ENCODE results near the gene SUCNR1. TPM values are rescaled to one million over a fixed set of nuclear protein-coding genes. Genes with fewer than 3 reads are reported as not detected.
"Not testable (repeated sequence)": the region's sequence is repeated elsewhere in the genome, so short reads cannot be mapped to it uniquely, and the experiment has no call there.

The SUCNR1 gene
- total RNA-seq, 1 experiment from 2014 or later, result not detected

DNA sequence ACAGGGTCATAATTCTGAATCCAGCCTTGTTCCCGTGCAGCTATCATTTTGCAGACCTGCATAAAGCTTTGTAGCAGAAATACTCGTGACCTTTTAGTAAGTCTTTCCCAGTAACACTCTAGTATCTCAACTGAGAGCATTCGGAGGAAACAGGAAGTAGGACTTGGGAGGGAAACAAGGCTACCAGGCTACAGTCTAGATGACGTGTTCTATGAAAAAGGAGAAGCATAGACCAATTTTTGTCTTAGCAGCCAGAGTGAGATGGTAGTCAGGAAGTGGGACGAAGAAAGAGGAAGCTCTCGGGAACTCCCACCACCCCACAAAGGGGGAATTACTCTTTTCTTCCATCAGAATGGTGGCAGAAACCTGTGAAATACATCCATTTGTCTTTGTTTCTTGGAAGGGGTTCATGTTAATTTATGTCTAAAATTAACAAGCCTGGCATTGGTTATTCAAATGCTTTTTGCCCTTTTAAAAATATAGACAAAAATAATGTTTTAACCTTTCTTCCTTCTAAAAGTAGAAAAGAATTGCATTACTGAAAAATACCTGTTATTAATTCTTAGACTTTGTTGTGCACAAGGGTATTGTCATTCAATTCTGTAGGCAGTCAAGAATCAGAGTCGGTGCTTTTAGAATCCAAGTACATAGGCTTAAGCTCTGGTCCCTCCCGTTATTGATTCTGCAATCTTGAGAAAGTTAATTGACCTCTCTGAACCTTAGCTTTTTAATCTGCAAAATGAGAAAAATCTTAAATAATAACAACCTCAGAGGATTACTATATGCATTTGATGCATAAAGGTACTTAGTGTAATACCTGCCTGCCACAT, 1.6 kb upstream of the SUCNR1 start:
- no peak for DNase-seq (ENCODE audit: low read depth)

DNA sequence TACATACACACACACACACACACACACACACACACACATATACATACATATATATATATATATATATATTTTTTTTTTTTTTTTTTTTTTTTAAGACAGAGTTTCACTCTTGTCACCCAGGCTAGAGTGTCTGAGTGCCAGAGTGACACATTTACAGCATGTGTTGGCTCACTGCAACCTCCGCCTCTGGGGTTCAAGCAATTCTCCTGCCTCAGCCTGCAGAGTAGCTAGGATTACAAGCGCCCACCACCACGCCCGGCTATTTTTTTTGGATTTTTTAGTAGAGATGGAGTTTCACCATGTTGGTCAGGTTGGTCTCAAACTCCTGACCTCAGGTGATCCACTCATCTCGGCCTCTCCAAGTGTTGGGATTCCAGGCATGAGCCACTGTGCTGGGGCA, 636 bp downstream of the SUCNR1 start:
- DNase-seq (ENCODE audit: low read depth), result not testable (repeated sequence)

DNA sequence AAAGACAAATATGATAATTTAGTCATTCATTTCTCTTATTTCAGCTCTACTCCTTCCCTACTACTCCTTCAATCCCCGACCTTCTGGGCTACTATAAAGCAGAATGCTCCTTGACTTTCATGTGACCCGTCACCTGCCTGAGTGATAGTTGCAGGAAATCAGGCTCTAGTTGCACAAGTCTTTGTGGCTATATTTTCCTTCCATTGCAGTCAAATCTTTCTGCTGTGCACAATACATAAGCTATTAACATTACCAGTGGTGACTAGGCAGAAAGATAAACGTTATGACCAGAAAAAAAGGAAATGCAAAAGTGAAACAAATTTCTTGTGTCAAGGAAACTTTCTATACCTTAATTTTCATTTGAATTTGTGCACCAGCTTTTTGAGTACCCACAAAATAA, 2.3 kb downstream of the SUCNR1 start:
- no peak for DNase-seq (ENCODE audit: low read depth)

DNA sequence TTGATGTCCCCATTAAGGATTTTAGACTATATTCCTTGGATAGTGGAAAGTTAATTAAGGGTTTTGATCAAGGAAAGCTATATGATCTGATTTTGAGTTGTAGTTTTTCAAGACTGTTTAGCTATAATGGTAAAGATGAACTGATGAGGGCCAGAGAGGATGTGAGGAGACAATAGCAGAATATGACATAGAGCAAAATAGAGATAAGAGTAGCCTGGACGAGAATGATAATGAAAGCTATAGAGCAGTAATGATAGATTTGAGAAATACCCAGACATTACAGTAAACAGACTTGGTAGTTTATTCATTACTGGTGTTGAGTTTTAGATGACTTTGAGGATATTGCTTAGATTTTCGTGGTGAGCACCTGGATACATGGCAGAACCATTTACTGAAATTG, 3.8 kb downstream of the SUCNR1 start:
- DNase-seq (ENCODE audit: low read depth), result no peak

DNA sequence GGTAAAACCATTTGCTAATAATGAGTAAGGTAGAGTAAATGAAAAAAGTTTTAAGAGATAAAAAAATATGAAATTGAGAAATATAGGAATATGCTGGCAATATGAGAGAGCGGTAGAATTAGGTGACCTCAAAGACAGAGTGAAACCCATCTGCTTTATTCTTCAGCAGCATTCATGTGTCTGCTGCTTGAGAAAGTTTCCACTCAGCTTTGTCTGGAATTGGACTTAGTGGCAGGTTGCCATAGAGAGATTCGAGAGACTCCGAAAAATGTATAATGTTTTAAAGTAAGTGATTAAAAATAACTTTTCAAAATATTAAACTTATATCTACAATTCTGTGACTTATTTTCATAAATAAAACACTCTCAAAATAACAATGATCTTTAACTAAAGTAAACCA, 5.0 kb downstream of the SUCNR1 start:
- DNase-seq (ENCODE audit: low read depth), result no peak

DNA sequence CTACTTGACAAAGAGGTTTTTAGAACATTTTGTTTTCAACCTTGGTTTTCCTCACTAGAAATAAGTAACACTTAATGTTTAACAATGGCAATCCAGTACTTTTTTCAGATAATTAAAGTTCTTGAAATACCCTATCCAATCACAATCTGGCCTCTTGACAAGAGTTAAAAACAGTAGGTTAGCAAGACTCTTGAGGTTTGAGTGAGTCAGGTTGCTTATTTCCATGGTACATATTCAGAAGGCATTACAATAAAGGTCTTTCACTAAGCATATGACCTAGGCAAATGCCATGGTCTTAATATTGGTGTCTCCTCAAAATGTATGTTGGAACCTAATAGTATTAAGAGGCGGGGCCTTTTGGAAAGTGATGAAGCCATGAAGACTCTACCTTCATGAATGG, 5.6 kb downstream of the SUCNR1 start:
- DNase-seq (ENCODE audit: low read depth), result no peak

DNA sequence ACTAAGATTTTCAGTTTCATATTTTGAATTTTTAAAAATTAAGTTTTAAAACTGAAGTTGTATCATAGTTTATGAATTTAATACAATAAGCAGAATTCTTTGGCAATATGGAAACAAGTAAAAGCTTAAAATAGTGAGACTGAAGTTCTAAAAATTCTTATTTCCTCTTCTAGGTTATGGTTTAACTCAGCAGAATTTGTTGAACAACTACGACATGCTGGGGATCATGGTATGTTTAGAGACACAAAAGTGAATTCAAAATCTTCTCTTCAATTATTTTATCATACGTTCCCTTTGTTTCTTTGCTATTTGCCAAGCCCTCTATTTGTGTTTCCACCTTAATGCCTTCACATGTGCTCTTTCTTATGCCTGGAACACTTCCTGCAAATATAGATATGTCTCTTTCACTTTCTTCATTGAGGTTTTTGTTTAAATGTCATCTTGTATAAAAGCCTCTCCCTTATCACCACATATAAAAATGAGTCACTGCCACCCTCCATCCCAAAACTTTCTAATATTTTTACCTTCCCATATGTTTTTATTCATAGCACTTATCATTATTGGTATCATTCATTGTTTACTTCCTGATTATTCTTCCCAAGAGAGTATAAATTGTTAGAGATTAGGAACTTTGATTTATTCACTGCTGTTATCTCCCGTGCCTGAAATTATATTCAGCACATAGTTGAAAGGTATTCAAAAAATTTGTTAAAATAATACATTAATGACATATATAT, 6.4 kb downstream of the SUCNR1 start:
- DNase-seq (ENCODE audit: low read depth), result no peak

DNA sequence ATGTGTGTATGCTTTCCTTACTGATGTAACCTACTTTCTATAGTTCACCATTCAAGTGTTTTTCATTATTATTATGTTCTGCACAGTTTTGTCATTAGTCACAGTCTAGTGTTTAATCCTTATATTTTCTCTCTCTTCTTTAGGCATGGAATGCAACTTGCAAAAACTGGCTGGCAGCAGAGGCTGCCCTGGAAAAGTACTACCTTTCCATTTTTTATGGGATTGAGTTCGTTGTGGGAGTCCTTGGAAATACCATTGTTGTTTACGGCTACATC, 6.9 kb downstream of the SUCNR1 start:
- DNase-seq (ENCODE audit: low read depth), result no peak

DNA sequence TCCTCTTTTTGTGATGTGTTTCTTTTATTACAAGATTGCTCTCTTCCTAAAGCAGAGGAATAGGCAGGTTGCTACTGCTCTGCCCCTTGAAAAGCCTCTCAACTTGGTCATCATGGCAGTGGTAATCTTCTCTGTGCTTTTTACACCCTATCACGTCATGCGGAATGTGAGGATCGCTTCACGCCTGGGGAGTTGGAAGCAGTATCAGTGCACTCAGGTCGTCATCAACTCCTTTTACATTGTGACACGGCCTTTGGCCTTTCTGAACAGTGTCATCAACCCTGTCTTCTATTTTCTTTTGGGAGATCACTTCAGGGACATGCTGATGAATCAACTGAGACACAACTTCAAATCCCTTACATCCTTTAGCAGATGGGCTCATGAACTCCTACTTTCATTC, 7.7 kb downstream of the SUCNR1 start:
- no peak for DNase-seq (ENCODE audit: low read depth)

DNA sequence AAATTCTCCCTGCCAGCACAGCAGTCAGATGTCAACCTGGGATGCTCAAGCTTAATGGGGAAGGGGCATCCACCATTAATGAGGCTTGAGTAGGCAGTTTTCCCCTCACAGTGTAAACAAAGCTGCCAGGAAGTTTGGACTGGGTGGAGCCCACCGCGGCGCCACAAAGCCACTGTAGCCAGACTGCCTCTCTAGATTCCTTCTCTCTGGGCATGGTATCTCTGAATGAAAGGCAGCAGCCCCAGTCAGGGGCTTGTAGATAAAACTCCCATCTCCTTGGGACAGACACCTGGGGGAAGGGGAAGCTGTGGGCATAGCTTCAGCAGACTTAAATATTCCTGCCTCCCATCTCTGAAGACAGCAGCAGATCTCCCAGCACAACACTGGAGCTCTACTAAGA, 12.0 kb downstream of the SUCNR1 start:
- DNase-seq (ENCODE audit: low read depth), result not testable (repeated sequence)

DNA sequence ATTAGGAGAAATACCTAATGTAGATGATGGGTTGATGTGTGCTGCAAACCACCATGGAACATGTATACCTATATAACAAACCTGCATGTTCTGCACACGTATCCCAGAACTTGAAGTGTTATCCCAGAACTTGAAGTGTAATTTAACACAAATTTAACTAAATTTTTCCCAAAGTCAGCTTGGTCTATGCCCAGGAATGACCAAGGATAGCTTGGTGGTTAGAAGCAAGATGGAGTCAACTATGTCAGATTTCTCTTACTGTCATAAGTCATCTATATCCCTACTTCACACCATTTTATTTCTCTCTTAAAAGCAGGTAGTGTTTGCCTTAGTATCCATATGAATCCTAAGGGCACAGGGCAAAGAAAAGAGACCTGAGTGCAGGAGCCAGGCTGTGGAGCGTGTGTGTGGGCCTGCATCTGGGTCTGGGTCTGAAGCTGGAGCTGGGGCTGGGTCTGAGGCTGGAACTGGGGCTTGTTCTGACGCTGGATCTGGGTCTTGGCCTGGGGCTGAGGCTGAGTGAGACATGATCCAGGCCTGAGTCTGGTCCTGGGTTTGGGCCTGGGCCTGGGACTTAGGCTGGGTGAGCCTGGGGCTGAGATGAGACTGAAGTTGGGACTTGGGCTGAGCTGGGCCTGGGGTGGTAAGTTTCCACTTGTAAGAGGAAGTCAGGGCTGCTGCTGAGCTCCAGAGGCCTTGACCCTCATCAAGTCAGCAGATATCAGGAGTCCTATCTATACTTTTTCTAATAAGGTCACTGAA, 14.2 kb downstream of the SUCNR1 start:
- not testable (repeated sequence) for DNase-seq (ENCODE audit: low read depth)

DNA sequence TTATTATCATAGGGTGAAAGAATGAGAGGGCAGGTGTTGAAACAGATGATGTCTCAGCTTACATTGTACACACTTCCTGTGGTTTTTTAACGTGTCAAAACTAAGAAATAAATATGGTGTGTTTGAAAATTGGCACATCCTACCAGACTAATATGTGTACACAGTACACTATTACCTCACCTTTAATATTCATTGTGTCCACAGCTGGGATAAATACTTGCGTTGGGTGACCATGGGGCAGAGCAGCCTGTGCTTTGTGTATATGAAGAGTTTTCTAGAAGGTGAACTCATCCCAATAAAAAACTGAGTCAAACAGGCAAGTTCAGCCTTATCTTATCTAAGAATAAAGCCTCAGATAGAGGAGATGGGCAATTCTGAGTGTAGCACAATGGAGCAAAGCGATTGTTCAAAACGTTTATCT, 17.3 kb downstream of the SUCNR1 start:
- DNase-seq (ENCODE audit: low read depth), result no peak

DNA sequence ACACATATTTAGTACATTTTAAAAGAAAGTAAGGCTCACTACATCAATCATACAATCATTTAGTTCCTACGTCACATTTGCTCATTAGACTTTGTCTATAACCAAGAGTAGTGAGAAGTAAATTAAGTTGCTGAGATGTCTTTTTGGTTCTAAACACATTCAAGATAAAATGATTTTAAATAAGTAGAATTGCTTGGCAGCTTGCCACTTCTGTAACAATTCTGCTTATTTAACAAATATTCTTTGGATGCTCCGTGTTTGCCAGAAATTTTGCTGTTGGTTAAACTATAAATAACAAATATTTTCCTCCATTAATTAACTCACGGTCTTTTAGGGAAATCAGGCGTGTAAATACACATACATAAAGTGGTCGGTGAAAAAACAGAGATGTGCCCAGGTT, 18.3 kb downstream of the SUCNR1 start:
- no peak for DNase-seq (ENCODE audit: low read depth)

DNA sequence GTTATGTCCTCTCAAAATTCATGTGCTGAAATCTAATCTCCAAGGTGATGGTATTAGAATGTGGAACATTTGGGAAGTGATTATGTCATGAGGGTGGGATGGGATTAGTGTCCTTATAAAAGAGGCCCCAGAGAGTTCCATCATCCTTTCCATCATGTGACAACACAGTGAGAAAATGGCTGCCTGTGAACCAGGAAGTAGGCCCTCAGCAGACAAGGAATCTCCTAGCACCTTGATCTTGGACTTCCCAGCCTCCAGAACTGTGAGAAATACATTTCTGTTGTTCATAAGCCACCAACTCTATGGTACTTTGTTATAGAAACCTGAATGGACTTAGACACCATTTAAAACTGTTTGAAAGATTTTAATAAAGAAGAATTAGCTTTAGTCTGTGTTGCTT, 20.8 kb downstream of the SUCNR1 start:
- DNase-seq (ENCODE audit: low read depth), result no peak

DNA sequence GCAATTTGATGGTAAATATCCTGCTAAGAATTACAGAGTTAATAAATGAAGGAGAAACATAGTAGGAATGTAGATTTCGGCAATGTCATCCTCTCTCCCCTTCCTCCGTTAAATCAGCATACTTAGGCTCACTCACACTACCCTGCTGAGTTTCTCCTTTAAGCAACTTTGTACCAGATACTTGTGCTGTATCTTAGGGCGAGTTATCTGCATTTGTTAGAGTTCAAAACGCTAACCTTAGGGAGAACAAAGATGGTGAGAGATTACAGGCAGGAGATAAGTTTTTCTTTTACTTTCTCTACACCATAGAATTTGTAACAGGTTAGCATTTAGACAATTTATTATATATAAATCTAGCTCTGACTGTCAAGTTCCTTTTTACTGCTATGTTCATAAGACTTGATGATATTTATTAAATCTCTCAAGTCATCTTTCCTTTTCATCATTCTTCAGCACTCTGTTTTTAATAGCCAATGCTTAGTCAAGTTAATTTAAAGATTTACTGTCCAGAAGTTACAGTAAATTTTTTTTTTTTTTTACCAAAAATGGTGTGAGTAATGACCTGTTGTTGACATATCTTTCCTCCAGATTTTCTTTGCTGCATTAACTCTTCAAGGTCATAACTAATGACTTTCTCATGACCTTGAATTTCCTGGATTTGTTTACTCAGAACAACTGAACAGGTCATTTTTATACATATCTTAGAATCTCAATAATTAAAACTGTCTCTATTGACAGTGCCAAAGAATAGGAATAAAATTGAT, 22.2 kb downstream of the SUCNR1 start:
- DNase-seq (ENCODE audit: low read depth), result no peak

DNA sequence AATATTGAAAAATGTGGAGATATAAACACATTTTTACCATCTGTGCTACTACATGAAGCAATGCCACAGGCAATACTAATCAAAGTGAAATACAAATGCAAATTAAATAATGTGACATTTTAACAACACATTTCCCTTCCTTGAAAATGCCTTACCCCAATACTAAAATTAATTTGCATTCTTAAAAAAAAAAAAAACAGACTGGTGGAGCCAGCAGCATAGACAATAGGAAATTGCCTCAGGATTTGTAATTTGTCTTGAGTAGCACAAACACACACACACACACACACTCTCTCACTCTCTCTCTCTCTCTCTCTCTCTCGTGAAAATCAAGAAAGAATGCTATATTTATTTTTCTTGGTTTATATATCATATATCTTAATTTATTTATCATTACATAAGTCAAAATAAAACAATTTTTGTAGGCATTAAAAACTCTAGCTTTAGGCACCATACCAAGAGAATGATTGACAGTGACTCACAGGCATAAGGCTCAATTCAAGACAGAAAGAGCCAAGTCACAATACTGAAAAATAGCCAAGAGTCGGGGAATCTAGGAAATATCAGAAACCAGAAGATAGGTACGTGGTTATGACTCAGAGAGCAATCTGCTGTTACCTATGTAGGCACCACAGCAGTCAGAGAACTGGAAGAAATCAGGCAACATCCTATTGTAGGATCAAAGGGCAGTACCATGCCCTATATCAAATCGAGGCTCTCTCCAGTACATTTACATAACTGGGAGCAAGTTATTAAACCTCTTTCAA, 23.0 kb downstream of the SUCNR1 start:
- peak; percentile 87 for DNase-seq (ENCODE audit: low read depth)

DNA sequence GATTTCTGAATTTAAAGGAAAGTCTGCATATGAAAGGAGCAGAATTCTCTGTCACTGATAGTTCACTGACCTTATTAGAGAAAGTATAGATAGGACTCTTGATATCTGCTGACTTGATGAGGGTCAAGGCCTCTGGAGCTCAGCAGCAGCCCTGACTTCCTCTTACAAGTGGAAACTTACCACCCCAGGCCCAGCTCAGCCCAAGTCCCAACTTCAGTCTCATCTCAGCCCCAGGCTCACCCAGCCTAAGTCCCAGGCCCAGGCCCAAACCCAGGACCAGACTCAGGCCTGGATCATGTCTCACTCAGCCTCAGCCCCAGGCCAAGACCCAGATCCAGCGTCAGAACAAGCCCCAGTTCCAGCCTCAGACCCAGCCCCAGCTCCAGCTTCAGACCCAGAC, 24.7 kb downstream of the SUCNR1 start:
- not testable (repeated sequence) for DNase-seq (ENCODE audit: low read depth)

DNA sequence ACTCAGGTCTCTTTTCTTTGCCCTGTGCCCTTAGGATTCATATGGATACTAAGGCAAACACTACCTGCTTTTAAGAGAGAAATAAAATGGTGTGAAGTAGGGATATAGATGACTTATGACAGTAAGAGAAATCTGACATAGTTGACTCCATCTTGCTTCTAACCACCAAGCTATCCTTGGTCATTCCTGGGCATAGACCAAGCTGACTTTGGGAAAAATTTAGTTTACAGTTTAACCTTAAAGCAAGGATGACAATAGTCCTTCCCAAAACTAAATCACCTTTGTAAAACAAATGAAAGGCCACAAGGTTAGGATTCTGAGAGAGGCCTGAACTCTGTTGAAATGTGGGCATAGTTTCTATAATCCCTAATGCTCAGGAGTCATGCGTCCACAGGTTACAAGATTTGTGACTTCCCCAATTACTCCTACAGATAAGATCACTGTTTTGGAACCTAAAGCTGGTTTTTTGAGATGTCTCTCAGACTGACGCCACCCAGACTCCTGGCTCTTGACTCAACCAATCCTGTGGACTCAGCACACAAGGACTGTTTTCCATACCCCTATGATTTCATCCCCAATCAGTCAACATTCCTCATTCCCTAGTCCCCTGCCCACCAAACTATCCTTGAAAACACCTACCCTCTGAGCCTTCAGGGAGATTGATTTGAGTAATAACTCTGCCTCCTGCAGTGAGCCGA, 25.3 kb downstream of the SUCNR1 start:
- not testable (repeated sequence) for DNase-seq (ENCODE audit: low read depth)

DNA sequence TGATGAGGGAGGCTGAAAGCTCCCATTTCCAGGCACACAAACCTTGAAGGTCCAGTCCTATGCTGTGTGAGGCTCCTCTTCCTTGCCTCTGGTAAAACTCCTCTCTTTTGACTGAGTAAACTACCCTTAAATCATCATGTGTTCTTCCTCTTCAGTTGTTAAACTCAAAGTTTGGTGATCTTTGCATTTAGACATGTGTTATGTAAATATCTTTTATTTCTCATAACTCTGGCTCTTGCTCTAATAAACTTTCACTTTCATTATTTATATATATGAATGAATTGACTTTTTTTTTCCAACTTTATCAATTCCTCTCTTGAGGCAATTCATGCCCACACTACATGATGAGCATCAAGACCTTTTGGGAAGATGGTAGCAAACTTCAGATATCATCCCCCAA, 26.6 kb downstream of the SUCNR1 start:
- DNase-seq (ENCODE audit: low read depth), result no peak

DNA sequence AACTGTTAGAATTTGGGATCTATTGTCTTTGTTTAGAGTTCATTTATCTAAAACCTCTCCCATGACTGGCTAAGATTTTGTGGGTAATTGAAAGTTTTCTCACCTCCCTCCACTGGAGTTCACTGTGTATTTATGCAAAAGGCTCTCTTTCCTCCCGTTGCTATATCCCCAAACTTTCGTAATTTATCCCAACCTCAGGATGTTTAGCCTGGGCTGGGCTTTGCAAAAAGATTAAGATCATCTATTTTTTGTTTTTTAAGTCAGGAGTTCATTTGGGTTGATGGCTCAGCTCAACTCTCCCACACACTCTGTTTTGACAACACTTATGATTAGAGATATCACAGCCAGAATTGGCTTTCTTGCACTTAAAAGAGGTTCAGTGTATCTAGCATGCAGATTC, 27.0 kb downstream of the SUCNR1 start:
- DNase-seq (ENCODE audit: low read depth), result no peak
